ENCODE results near the gene STK38L. TPM values are rescaled to one million over a fixed set of nuclear protein-coding genes. Genes with fewer than 3 reads are reported as not detected.

The STK38L gene
- total and polyA plus RNA-seq, 7 donors = 16.8 to 86.2 (median 67.3) TPM

GRCh38 chr12:27277846-27278260, 33.8 kb downstream of the STK38L start:
- 13 to 45% methylated on average over 1 of the region's 1 CpG for WGBS, 2 donors
- Histone ChIP-seq H3K4me1 (peaks cover 0 to 96% (median 84%) of the 10 kb centered on the region in 4 donors), H3K4me3 (no peak overlapping the region), H3K27me3 (no peaks in the 10 kb centered on the region), H3K9me3 (no peaks in the 10 kb centered on the region), H3K36me3 (no peaks in the 10 kb centered on the region), H3K27ac (peak overlapping the region; percentile 57 to 76 (median 68))
- DNase-seq = no peak
- TF ChIP-seq POLR2A (IDR thresholded peaks at IDR 0.05) (no peak), POLR2AphosphoS5 (IDR thresholded peaks at IDR 0.05) (peak in 1 of 4 donors; percentile 16), CTCF (IDR thresholded peaks at IDR 0.05) (no peak), EP300 (IDR thresholded peaks at IDR 0.05) (peak in 1 of 4 donors; percentile 13)
- intact Hi-C loops (cut with DNase I) = no loop called here

- no peak for DNase-seq
- Histone ChIP-seq H3K36me3 (no peaks in the 10 kb centered on the region), H3K27ac (peak overlapping the region; percentile 57 to 76 (median 68)), H3K27me3 (no peaks in the 10 kb centered on the region), H3K4me1 (peaks cover 0 to 96% (median 88%) of the 10 kb centered on the region in 4 donors), H3K4me3 (no peak overlapping the region), H3K9me3 (no peaks in the 10 kb centered on the region)
- TF ChIP-seq POLR2AphosphoS5 (IDR thresholded peaks at IDR 0.05) = peak in 1 of 4 donors; percentile 9
- no peak for TF ChIP-seq CTCF (IDR thresholded peaks at IDR 0.05)
- intact Hi-C loops (cut with DNase I) = no loop called here
- WGBS, 2 donors = 12 to 26% methylated on average over 2 of the region's 2 CpGs
Measured at GRCh38 chr12:27279826-27280225, 35.7 kb downstream of the STK38L start.

GRCh38 chr12:27280412-27280811, 36.3 kb downstream of the STK38L start:
- 18 to 69% methylated on average over 5 of the region's 5 CpGs for WGBS, 2 donors
- Histone ChIP-seq H3K4me1 (peaks cover 0 to 96% (median 90%) of the 10 kb centered on the region in 4 donors), H3K36me3 (no peaks in the 10 kb centered on the region), H3K4me3 (no peak overlapping the region), H3K27ac (peak overlapping the region; percentile 57 to 76 (median 68)), H3K27me3 (no peaks in the 10 kb centered on the region), H3K9me3 (no peaks in the 10 kb centered on the region)
- DNase-seq = no peak
- intact Hi-C loops (cut with DNase I) = no loop called here
- TF ChIP-seq POLR2A (IDR thresholded peaks at IDR 0.05) (no peak), EP300 (IDR thresholded peaks at IDR 0.05) (no peak), CTCF (IDR thresholded peaks at IDR 0.05) (no peak), POLR2AphosphoS5 (IDR thresholded peaks at IDR 0.05) (no peak)

- Histone ChIP-seq H3K9me3 (no peaks in the 10 kb centered on the region), H3K36me3 (no peaks in the 10 kb centered on the region), H3K27me3 (no peaks in the 10 kb centered on the region), H3K27ac (peak overlapping the region in 2 of 4 donors; percentile 11 to 46), H3K4me1 (peaks cover 0 to 87% (median 70%) of the 10 kb centered on the region in 4 donors), H3K4me3 (no peak overlapping the region)
- WGBS, 2 donors = 97% methylated on average over 2 of the region's 2 CpGs
- intact Hi-C loops (cut with DNase I) = no loop called here
- DNase-seq = no peak
- TF ChIP-seq POLR2AphosphoS5 (IDR thresholded peaks at IDR 0.05) (no peak), EP300 (IDR thresholded peaks at IDR 0.05) (no peak), CTCF (IDR thresholded peaks at IDR 0.05) (no peak), POLR2A (IDR thresholded peaks at IDR 0.05) (no peak)
Measured at GRCh38 chr12:27282754-27283153, 38.7 kb downstream of the STK38L start.

GRCh38 chr12:27284021-27284420, 39.9 kb downstream of the STK38L start:
- 96 to 97% methylated on average over 3 of the region's 3 CpGs for WGBS, 2 donors
- H3K4me3 ChIP-seq = no peak overlapping the region
- no peaks in the 10 kb centered on the region for H3K27me3 ChIP-seq
- intact Hi-C loops (cut with DNase I) = no loop called here
- TF ChIP-seq POLR2A (IDR thresholded peaks at IDR 0.05) (no peak), CTCF (IDR thresholded peaks at IDR 0.05) (no peak), EP300 (IDR thresholded peaks at IDR 0.05) (no peak), POLR2AphosphoS5 (IDR thresholded peaks at IDR 0.05) (no peak)
- H3K36me3 ChIP-seq = no peaks in the 10 kb centered on the region
- H3K9me3 ChIP-seq = no peaks in the 10 kb centered on the region
- peaks cover 0 to 78% (median 60%) of the 10 kb centered on the region in 4 donors for H3K4me1 ChIP-seq
- no peak for DNase-seq
- peak overlapping the region; percentile 13 to 60 (median 55) for H3K27ac ChIP-seq
